ENCODE results near the gene TMPRSS12.
"Not testable (repeated sequence)": the region's sequence is repeated elsewhere in the genome, so short reads cannot be mapped to it uniquely, and the experiment has no call there.

The TMPRSS12 gene

GRCh38 chr12:50855679-50856078 lies 13.0 kb downstream of the TMPRSS12 start:
- DNase-seq (ENCODE audit: low read depth, low spot score) = not testable (repeated sequence)

GRCh38 chr12:50859621-50860310 lies 17.0 kb downstream of the TMPRSS12 start:
- H3K4me1 ChIP-seq (ENCODE audit: control insufficient read depth, insufficient read depth, low read length) = no peaks in the 10 kb centered on the region
- no peaks in the 10 kb centered on the region for H3K36me3 ChIP-seq (ENCODE audit: control insufficient read depth, insufficient read depth, low read length)
- no peak overlapping the region for H3K4me3 ChIP-seq (ENCODE audit: low read length)
- no peak for DNase-seq (ENCODE audit: low read depth, low spot score)
- no peak overlapping the region for H3K27ac ChIP-seq (ENCODE audit: low read length)
- no CpG with 5 or more reads among the region's 4 CpGs for WGBS (ENCODE audit: insufficient coverage, insufficient read length)
- H3K27me3 ChIP-seq (ENCODE audit: control insufficient read depth, insufficient read depth, low read length) = no peaks in the 10 kb centered on the region
- no peaks in the 10 kb centered on the region for H3K9me3 ChIP-seq (ENCODE audit: control insufficient read depth, insufficient read depth, low read length)

More at GRCh38 chr12:50855679-50856078, 13.0 kb downstream of the TMPRSS12 start:
- H3K4me3 ChIP-seq (ENCODE audit: low read length); H3K27me3 ChIP-seq (ENCODE audit: control insufficient read depth, insufficient read depth, low read length); H3K4me1 ChIP-seq (ENCODE audit: control insufficient read depth, insufficient read depth, low read length); H3K36me3 ChIP-seq (ENCODE audit: control insufficient read depth, insufficient read depth, low read length); H3K27ac ChIP-seq (ENCODE audit: low read length); H3K9me3 ChIP-seq (ENCODE audit: control insufficient read depth, insufficient read depth, low read length): not testable (repeated sequence)
- WGBS (ENCODE audit: insufficient coverage, insufficient read length) = no CpG with 5 or more reads among the region's 2 CpGs

GRCh38 chr12:50862316-50862715 lies 19.6 kb downstream of the TMPRSS12 start:
- no peaks in the 10 kb centered on the region for H3K27me3 ChIP-seq (ENCODE audit: control insufficient read depth, insufficient read depth, low read length)
- H3K27ac ChIP-seq (ENCODE audit: low read length) = no peak overlapping the region
- WGBS (ENCODE audit: insufficient coverage, insufficient read length) = no CpG with 5 or more reads among the region's 6 CpGs
- H3K4me1 ChIP-seq (ENCODE audit: control insufficient read depth, insufficient read depth, low read length) = no peaks in the 10 kb centered on the region
- H3K9me3 ChIP-seq (ENCODE audit: control insufficient read depth, insufficient read depth, low read length) = no peaks in the 10 kb centered on the region
- H3K4me3 ChIP-seq (ENCODE audit: low read length) = no peak overlapping the region
- no peak for DNase-seq (ENCODE audit: low read depth, low spot score)
- no peaks in the 10 kb centered on the region for H3K36me3 ChIP-seq (ENCODE audit: control insufficient read depth, insufficient read depth, low read length)

GRCh38 chr12:50865266-50865665 lies 22.5 kb downstream of the TMPRSS12 start:
- Histone ChIP-seq H3K27ac (ENCODE audit: low read length) (no peak overlapping the region), H3K4me1 (ENCODE audit: control insufficient read depth, insufficient read depth, low read length) (no peaks in the 10 kb centered on the region), H3K36me3 (ENCODE audit: control insufficient read depth, insufficient read depth, low read length) (no peaks in the 10 kb centered on the region), H3K9me3 (ENCODE audit: control insufficient read depth, insufficient read depth, low read length) (no peaks in the 10 kb centered on the region), H3K4me3 (ENCODE audit: low read length) (no peak overlapping the region), H3K27me3 (ENCODE audit: control insufficient read depth, insufficient read depth, low read length) (no peaks in the 10 kb centered on the region)
- DNase-seq (ENCODE audit: low read depth, low spot score) = no peak
- WGBS (ENCODE audit: insufficient coverage, insufficient read length) = no CpG with 5 or more reads among the region's 3 CpGs

- not testable (repeated sequence) for H3K9me3 ChIP-seq (ENCODE audit: control insufficient read depth, insufficient read depth, low read length); H3K27me3 ChIP-seq (ENCODE audit: control insufficient read depth, insufficient read depth, low read length); H3K4me1 ChIP-seq (ENCODE audit: control insufficient read depth, insufficient read depth, low read length); DNase-seq (ENCODE audit: low read depth, low spot score); H3K4me3 ChIP-seq (ENCODE audit: low read length); H3K36me3 ChIP-seq (ENCODE audit: control insufficient read depth, insufficient read depth, low read length); H3K27ac ChIP-seq (ENCODE audit: low read length)
- WGBS (ENCODE audit: insufficient coverage, insufficient read length) = no CpG with 5 or more reads among the region's 2 CpGs
Observed at GRCh38 chr12:50868881-50869280, 26.2 kb downstream of the TMPRSS12 start.

- Histone ChIP-seq H3K27ac (ENCODE audit: low read length) (no peak overlapping the region), H3K4me1 (ENCODE audit: control insufficient read depth, insufficient read depth, low read length) (no peaks in the 10 kb centered on the region), H3K4me3 (ENCODE audit: low read length) (no peak overlapping the region), H3K36me3 (ENCODE audit: control insufficient read depth, insufficient read depth, low read length) (no peaks in the 10 kb centered on the region), H3K9me3 (ENCODE audit: control insufficient read depth, insufficient read depth, low read length) (no peaks in the 10 kb centered on the region), H3K27me3 (ENCODE audit: control insufficient read depth, insufficient read depth, low read length) (no peaks in the 10 kb centered on the region)
- WGBS (ENCODE audit: insufficient coverage, insufficient read length) = no CpG with 5 or more reads among the region's 3 CpGs
- DNase-seq (ENCODE audit: low read depth, low spot score) = no peak
Observed at GRCh38 chr12:50882563-50882962, 39.8 kb downstream of the TMPRSS12 start.

GRCh38 chr12:50887191-50887590 lies 44.5 kb downstream of the TMPRSS12 start:
- WGBS (ENCODE audit: insufficient coverage, insufficient read length) = no CpG with 5 or more reads among the region's 3 CpGs
- H3K4me1 ChIP-seq (ENCODE audit: control insufficient read depth, insufficient read depth, low read length) = no peaks in the 10 kb centered on the region
- no peak overlapping the region for H3K27ac ChIP-seq (ENCODE audit: low read length)
- H3K27me3 ChIP-seq (ENCODE audit: control insufficient read depth, insufficient read depth, low read length) = no peaks in the 10 kb centered on the region
- H3K9me3 ChIP-seq (ENCODE audit: control insufficient read depth, insufficient read depth, low read length) = no peaks in the 10 kb centered on the region
- no peak overlapping the region for H3K4me3 ChIP-seq (ENCODE audit: low read length)
- no peak for DNase-seq (ENCODE audit: low read depth, low spot score)
- H3K36me3 ChIP-seq (ENCODE audit: control insufficient read depth, insufficient read depth, low read length) = no peaks in the 10 kb centered on the region

GRCh38 chr12:50888666-50889065 lies 45.9 kb downstream of the TMPRSS12 start:
- no peaks in the 10 kb centered on the region for H3K9me3 ChIP-seq (ENCODE audit: control insufficient read depth, insufficient read depth, low read length)
- H3K27ac ChIP-seq (ENCODE audit: low read length) = no peak overlapping the region
- H3K36me3 ChIP-seq (ENCODE audit: control insufficient read depth, insufficient read depth, low read length) = no peaks in the 10 kb centered on the region
- no peak for DNase-seq (ENCODE audit: low read depth, low spot score)
- no peak overlapping the region for H3K4me3 ChIP-seq (ENCODE audit: low read length)
- no peaks in the 10 kb centered on the region for H3K27me3 ChIP-seq (ENCODE audit: control insufficient read depth, insufficient read depth, low read length)
- no CpG with 5 or more reads among the region's 2 CpGs for WGBS (ENCODE audit: insufficient coverage, insufficient read length)
- H3K4me1 ChIP-seq (ENCODE audit: control insufficient read depth, insufficient read depth, low read length) = no peaks in the 10 kb centered on the region

- H3K27me3 ChIP-seq (ENCODE audit: control insufficient read depth, insufficient read depth, low read length) = no peaks in the 10 kb centered on the region
- no peaks in the 10 kb centered on the region for H3K36me3 ChIP-seq (ENCODE audit: control insufficient read depth, insufficient read depth, low read length)
- H3K4me3 ChIP-seq (ENCODE audit: low read length) = no peak overlapping the region
- no peaks in the 10 kb centered on the region for H3K9me3 ChIP-seq (ENCODE audit: control insufficient read depth, insufficient read depth, low read length)
- no CpG with 5 or more reads among the region's 3 CpGs for WGBS (ENCODE audit: insufficient coverage, insufficient read length)
- H3K4me1 ChIP-seq (ENCODE audit: control insufficient read depth, insufficient read depth, low read length) = no peaks in the 10 kb centered on the region
- no peak for DNase-seq (ENCODE audit: low read depth, low spot score)
- no peak overlapping the region for H3K27ac ChIP-seq (ENCODE audit: low read length)
Observed at GRCh38 chr12:50894241-50894640, 51.5 kb downstream of the TMPRSS12 start.

- H3K27ac ChIP-seq (ENCODE audit: low read length) = no peak overlapping the region
- no peaks in the 10 kb centered on the region for H3K27me3 ChIP-seq (ENCODE audit: control insufficient read depth, insufficient read depth, low read length)
- H3K36me3 ChIP-seq (ENCODE audit: control insufficient read depth, insufficient read depth, low read length) = no peaks in the 10 kb centered on the region
- no peak for DNase-seq (ENCODE audit: low read depth, low spot score)
- no peak overlapping the region for H3K4me3 ChIP-seq (ENCODE audit: low read length)
- WGBS (ENCODE audit: insufficient coverage, insufficient read length) = no CpG with 5 or more reads among the region's 4 CpGs
- H3K4me1 ChIP-seq (ENCODE audit: control insufficient read depth, insufficient read depth, low read length) = no peaks in the 10 kb centered on the region
- no peaks in the 10 kb centered on the region for H3K9me3 ChIP-seq (ENCODE audit: control insufficient read depth, insufficient read depth, low read length)
Observed at GRCh38 chr12:50901685-50902113, 59.0 kb downstream of the TMPRSS12 start.

- not testable (repeated sequence) for H3K9me3 ChIP-seq (ENCODE audit: control insufficient read depth, insufficient read depth, low read length); H3K4me3 ChIP-seq (ENCODE audit: low read length); H3K27me3 ChIP-seq (ENCODE audit: control insufficient read depth, insufficient read depth, low read length); DNase-seq (ENCODE audit: low read depth, low spot score); H3K27ac ChIP-seq (ENCODE audit: low read length); H3K36me3 ChIP-seq (ENCODE audit: control insufficient read depth, insufficient read depth, low read length); H3K4me1 ChIP-seq (ENCODE audit: control insufficient read depth, insufficient read depth, low read length)
- WGBS (ENCODE audit: insufficient coverage, insufficient read length) = no CpG with 5 or more reads among the region's 5 CpGs
Observed at GRCh38 chr12:50908479-50908878, 65.8 kb downstream of the TMPRSS12 start.
